OCI-LY3 (cell line): ENCODE results near the gene RNF17.

ENCODE experiments used
- H2AFZ ChIP-seq: fragments of 200-600, 300-600 bp; shearing (Covaris generic); 2 replicates; pipeline ENCODE4 v1.6.0; 2014; ENCODE audit warnings: antibody characterized with exemption, low read depth, low read length
- H3K27ac ChIP-seq: fragments of 200-600, 300-600 bp; sonication (generic); 2 replicates; pipeline ENCODE4 v1.5.1; 2014; ENCODE audit warnings: mild to moderate bottlenecking, low read length, moderate library complexity, mixed read lengths
- H3K27me3 ChIP-seq: fragments of 200-600, 300-600 bp; sonication (generic); 2 replicates; pipeline ENCODE4 v1.6.1; 2014; ENCODE audit warnings: low read depth, low read length, mixed read lengths
- H3K36me3 ChIP-seq: fragments of 200-600, 300-600 bp; sonication (generic); replicated peaks from 2 replicates; pipeline ENCODE3; 2014; ENCODE audit warnings: low read depth, low read length, mixed read lengths
- H3K4me1 ChIP-seq: fragments of 300-600, 200-600 bp; sonication (generic); 2 replicates; pipeline ENCODE4 v1.6.1; 2014; ENCODE audit warnings: low read length, mixed read lengths
- H3K4me2 ChIP-seq: fragments of 200-600, 300-600 bp; sonication (generic); 2 replicates; pipeline ENCODE4 v1.6.1; 2014; ENCODE audit warnings: low read length, mixed read lengths
- H3K4me3 ChIP-seq: fragments of 300-600, 200-600 bp; sonication (generic); 2 replicates; pipeline ENCODE4 v1.5.1; 2014; ENCODE audit warnings: antibody characterized with exemption, mild to moderate bottlenecking, low read length, moderate library complexity
- H3K79me2 ChIP-seq: fragments of 300-600, 200-600 bp; shearing (Covaris generic); 2 replicates; pipeline ENCODE4 v1.6.1; 2014; ENCODE audit warnings: mild to moderate bottlenecking, low read length, mixed read lengths
- H3K9ac ChIP-seq: fragments of 300-600, 200-600 bp; shearing (Covaris generic); 2 replicates; pipeline ENCODE4 v1.6.0; 2014; ENCODE audit warnings: mild to moderate bottlenecking, low read length, moderate library complexity
- H3K9me3 ChIP-seq: fragments of 200-600, 300-600 bp; shearing (Covaris generic); 2 replicates; pipeline ENCODE4 v1.6.1; 2014; ENCODE audit warnings: low read length, mixed read lengths; ENCODE audit not compliant: insufficient read depth
- H4K20me1 ChIP-seq: fragments of 200-600, 300-600 bp; sonication (generic); 2 replicates; pipeline ENCODE4 v1.6.1; 2016; ENCODE audit warnings: low read length, mixed read lengths; ENCODE audit not compliant: insufficient read depth
- EZH2phosphoT487 ChIP-seq: fragments of 200-600 bp; shearing (Covaris generic); IDR thresholded peaks from 2 replicates; pipeline ENCODE4 v1.6.1; 2018; ENCODE audit warnings: antibody characterized with exemption, mixed run types, low read depth
- TF ChIP-seq, protein P1 (sequence below): fragments of 200-600, 300-600 bp; sonication (generic); IDR thresholded peaks from 2 replicates; pipeline ENCODE4 v1.5.1; 2014; ENCODE audit warnings: antibody characterized with exemption, low read length, low read depth

Gene RNF17

DNA sequence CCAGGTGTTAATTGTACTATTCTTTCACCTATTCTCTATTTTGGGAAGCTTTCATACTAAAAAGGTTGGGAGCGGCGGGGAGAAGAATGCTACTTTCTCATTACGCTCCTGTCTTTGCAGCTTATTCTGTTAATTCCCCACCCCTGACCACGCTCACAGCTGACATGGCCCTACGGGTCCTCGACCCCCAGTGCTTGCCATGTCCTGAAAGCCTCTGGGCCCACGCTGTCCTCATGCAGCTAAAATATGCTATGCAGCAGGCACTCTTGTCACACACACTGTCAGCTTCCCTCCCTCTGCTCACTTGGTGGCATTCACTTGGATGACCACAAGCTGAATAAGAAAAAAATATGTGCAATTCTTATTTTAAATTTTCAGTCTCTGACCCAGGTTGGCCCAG lies 126.3 kb downstream of the RNF17 start:
- Histone ChIP-seq H3K9me3 (no peaks in the 10 kb centered on the region), H3K79me2 (no peaks in the 10 kb centered on the region), H3K9ac (no peak overlapping the region), H3K27me3 (no peaks in the 10 kb centered on the region), H2AFZ (no peak overlapping the region), H3K36me3 (peaks cover 39% of the 10 kb centered on the region), H3K27ac (no peak overlapping the region), H4K20me1 (no peaks in the 10 kb centered on the region), H3K4me1 (peaks cover 9% of the 10 kb centered on the region), H3K4me2 (no peak overlapping the region), H3K4me3 (no peak overlapping the region)
- TF ChIP-seq, protein P1, sequence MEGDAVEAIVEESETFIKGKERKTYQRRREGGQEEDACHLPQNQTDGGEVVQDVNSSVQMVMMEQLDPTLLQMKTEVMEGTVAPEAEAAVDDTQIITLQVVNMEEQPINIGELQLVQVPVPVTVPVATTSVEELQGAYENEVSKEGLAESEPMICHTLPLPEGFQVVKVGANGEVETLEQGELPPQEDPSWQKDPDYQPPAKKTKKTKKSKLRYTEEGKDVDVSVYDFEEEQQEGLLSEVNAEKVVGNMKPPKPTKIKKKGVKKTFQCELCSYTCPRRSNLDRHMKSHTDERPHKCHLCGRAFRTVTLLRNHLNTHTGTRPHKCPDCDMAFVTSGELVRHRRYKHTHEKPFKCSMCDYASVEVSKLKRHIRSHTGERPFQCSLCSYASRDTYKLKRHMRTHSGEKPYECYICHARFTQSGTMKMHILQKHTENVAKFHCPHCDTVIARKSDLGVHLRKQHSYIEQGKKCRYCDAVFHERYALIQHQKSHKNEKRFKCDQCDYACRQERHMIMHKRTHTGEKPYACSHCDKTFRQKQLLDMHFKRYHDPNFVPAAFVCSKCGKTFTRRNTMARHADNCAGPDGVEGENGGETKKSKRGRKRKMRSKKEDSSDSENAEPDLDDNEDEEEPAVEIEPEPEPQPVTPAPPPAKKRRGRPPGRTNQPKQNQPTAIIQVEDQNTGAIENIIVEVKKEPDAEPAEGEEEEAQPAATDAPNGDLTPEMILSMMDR: no peak
- TF ChIP-seq EZH2phosphoT487: no peak

DNA sequence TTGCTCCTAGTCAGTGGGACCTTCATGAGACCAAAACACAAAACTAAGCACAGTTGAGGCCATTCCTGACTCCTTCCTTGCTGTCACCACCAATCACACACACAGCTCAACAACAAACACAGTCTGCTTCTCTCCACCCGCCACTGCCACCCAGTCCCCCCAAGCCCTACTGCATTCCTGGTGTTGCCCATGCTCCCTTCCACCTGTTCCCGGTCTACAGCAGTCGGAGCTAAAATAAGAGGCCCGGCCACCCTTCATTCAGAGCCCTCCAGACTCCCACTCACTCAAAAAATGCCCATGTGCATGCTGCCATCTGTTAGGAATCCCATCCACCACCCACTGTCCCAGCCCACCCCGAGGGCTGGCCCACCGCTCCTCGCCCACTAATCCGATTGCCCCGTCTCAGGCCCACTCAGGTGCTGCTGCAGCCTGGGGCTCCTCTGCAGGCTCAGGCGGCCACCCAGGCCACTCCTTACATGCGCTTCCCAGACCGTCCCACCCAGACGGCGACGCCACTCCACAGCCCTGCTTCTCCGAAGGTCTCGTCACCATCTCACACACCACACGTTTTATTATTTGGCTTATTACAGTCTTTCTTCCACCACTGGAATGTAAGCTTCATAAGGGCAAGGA lies 127.6 kb downstream of the RNF17 start:
- H4K20me1 ChIP-seq: no peaks in the 10 kb centered on the region
- H2AFZ ChIP-seq: no peak overlapping the region
- H3K4me1 ChIP-seq: peaks cover 9% of the 10 kb centered on the region
- no peaks in the 10 kb centered on the region for H3K9me3 ChIP-seq
- no peak for TF ChIP-seq EZH2phosphoT487
- TF ChIP-seq, protein P1: no peak
- H3K9ac ChIP-seq: no peak overlapping the region
- no peaks in the 10 kb centered on the region for H3K79me2 ChIP-seq
- no peaks in the 10 kb centered on the region for H3K27me3 ChIP-seq
- no peak overlapping the region for H3K4me2 ChIP-seq
- no peak overlapping the region for H3K4me3 ChIP-seq
- peaks cover 43% of the 10 kb centered on the region for H3K36me3 ChIP-seq
- no peak overlapping the region for H3K27ac ChIP-seq

DNA sequence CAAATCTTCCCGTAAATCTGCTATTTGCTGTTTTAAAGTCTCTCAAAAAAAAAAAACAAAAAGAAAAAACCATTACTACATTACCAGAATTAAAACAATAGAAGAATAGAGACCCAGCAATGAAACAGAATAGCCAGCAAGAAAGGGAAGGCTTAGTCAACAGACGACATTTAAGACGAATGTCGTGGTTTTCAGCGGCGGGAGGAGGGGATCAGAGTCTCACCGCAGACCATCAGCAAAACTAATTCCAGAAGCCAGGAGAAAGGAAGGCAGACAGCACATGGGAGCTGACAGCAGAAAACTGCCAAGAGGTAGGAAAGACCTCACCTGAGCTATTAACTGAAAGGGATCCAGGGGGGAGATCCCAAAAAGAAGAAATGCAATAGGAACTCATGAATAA lies 128.9 kb downstream of the RNF17 start:
- H3K79me2 ChIP-seq: no peaks in the 10 kb centered on the region
- peaks cover 52% of the 10 kb centered on the region for H3K36me3 ChIP-seq
- no peak overlapping the region for H3K9ac ChIP-seq
- H3K27me3 ChIP-seq: no peaks in the 10 kb centered on the region
- no peaks in the 10 kb centered on the region for H3K9me3 ChIP-seq
- no peak for TF ChIP-seq EZH2phosphoT487
- TF ChIP-seq, protein P1: no peak
- H4K20me1 ChIP-seq: no peaks in the 10 kb centered on the region
- H3K4me2 ChIP-seq: no peak overlapping the region
- no peak overlapping the region for H3K4me3 ChIP-seq
- peaks cover 9% of the 10 kb centered on the region for H3K4me1 ChIP-seq
- H2AFZ ChIP-seq: no peak overlapping the region
- H3K27ac ChIP-seq: no peak overlapping the region

DNA sequence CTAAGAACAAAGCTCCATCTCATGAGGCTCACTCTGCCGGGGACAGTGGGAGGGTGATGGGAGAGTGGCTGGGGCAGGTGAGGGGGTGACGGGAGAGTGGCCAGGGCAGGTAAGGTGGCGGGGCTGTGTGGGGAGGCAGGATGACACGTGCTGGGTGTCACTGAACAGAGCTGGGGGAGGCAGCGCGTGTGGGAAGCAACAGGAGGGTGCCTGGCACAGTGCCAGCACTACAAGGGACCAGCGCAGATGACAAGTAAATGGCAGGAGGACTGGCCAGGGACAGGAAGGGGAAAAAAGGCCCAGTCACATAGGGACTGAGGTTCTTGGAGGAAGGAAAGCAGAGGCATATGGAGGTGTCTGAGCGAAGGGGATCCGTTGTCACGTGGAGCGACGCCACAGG lies 129.9 kb downstream of the RNF17 start:
- Histone ChIP-seq H4K20me1 (no peaks in the 10 kb centered on the region), H3K4me3 (no peak overlapping the region), H3K36me3 (peaks cover 52% of the 10 kb centered on the region), H3K4me2 (no peak overlapping the region), H3K27ac (no peak overlapping the region), H3K79me2 (no peaks in the 10 kb centered on the region), H3K9me3 (no peaks in the 10 kb centered on the region), H3K9ac (no peak overlapping the region), H2AFZ (no peak overlapping the region), H3K4me1 (peaks cover under 1% of the 10 kb centered on the region), H3K27me3 (no peaks in the 10 kb centered on the region)
- TF ChIP-seq EZH2phosphoT487: no peak
- TF ChIP-seq, protein P1: no peak
